GM12878 (cell line): Measurements from ENCODE around the gene GABRR1.

Source experiments
- FOS ChIP-seq: IDR thresholded peaks from 3 replicates; pipeline ENCODE4 v1.6.1; 2011; ENCODE audit warnings: borderline replicate concordance; ENCODE audit not compliant: insufficient read length; ENCODE audit errors: extremely low read depth
- JUNB ChIP-seq: IDR thresholded peaks from 2 replicates; pipeline ENCODE4 v1.6.1; 2016; ENCODE audit warnings: antibody characterized with exemption, mild to moderate bottlenecking
- KAT2A ChIP-seq: conservative IDR thresholded peaks from 2 replicates; pipeline ENCODE4 v1.6.1; 2011; ENCODE audit warnings: low read depth, low read length; ENCODE audit not compliant: control insufficient read depth
- RCOR1 ChIP-seq: conservative IDR thresholded peaks from 2 replicates; pipeline ENCODE4 v1.6.1; 2012; ENCODE audit warnings: low read depth, low read length, improper control_type of control experiment
- RFX5 ChIP-seq: IDR thresholded peaks from 2 replicates; pipeline ENCODE4 v1.6.1; 2011; ENCODE audit warnings: low read depth, low read length, improper control_type of control experiment
- TCF12 ChIP-seq: IDR thresholded peaks from 2 replicates; pipeline ENCODE4 v1.6.1; 2011; ENCODE audit warnings: low read depth, mild to moderate bottlenecking, low read length
- ZNF24 ChIP-seq: fragments of 450-650 bp; IDR thresholded peaks from 2 replicates; pipeline ENCODE4 v1.6.1; 2017; ENCODE audit warnings: antibody characterized with exemption, mild to moderate bottlenecking
- ZNF274 ChIP-seq: IDR thresholded peaks from one replicate; pipeline ENCODE4 v1.8.0; 2011; ENCODE audit not compliant: insufficient read length, insufficient read depth
- TF ChIP-seq, protein P1 (sequence below): IDR thresholded peaks from 2 replicates; pipeline ENCODE4 v1.6.1; 2012; ENCODE audit warnings: low read length, inconsistent platforms
- TF ChIP-seq, protein P2 (sequence below): fragments of 450-650 bp; formaldehyde crosslinking; IDR thresholded peaks from 2 replicates; pipeline ENCODE4 v1.4.0; 2020; ENCODE audit warnings: mild to moderate bottlenecking, moderate library complexity
- TF ChIP-seq, protein P3 (sequence below), 3 experiments: IDR thresholded peaks in 2 of 3; conservative IDR thresholded peaks in 1 of 3; 2 replicates each; pipeline ENCODE4 v1.5.1; 2011; ENCODE audit warnings: low read depth in 3 of 3, low read length in 3 of 3, mild to moderate bottlenecking in 3 of 3, control low read depth in 2 of 3, moderate library complexity in 2 of 3, inconsistent platforms in 1 of 3, mixed read lengths in 1 of 3; ENCODE audit not compliant: control insufficient read depth in 2 of 3, insufficient read depth in 1 of 3; ENCODE audit errors: extremely low read depth in 1 of 3

DNA sequence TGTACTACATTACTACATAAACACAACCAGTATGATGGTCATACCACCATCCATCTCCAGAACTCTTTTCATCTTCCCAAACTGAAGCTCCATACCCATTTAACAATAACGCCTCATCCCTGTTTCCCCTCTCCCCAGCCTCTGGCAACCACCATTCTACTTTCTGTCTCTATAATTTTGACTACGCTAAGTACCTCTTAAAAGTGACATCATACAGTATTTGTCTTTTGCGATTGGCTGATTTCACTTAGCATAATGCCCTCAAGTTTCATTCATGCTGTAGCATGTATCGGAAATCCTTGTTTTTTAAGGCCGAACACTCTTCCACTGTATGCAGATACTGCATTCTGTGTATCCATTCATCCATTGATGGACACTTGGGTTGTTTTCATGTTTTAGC is 29.7 kb downstream of the GABRR1 start:
- TF ChIP-seq ZNF24: no peak
- no peak for TF ChIP-seq ZNF274
- TF ChIP-seq TCF12: no peak
- TF ChIP-seq, protein P1, sequence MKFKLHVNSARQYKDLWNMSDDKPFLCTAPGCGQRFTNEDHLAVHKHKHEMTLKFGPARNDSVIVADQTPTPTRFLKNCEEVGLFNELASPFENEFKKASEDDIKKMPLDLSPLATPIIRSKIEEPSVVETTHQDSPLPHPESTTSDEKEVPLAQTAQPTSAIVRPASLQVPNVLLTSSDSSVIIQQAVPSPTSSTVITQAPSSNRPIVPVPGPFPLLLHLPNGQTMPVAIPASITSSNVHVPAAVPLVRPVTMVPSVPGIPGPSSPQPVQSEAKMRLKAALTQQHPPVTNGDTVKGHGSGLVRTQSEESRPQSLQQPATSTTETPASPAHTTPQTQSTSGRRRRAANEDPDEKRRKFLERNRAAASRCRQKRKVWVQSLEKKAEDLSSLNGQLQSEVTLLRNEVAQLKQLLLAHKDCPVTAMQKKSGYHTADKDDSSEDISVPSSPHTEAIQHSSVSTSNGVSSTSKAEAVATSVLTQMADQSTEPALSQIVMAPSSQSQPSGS: no peak
- no peak for TF ChIP-seq KAT2A
- no peak for TF ChIP-seq JUNB
- TF ChIP-seq RFX5: no peak
- no peak for TF ChIP-seq FOS
- no peak for TF ChIP-seq RCOR1
- TF ChIP-seq, protein P2, sequence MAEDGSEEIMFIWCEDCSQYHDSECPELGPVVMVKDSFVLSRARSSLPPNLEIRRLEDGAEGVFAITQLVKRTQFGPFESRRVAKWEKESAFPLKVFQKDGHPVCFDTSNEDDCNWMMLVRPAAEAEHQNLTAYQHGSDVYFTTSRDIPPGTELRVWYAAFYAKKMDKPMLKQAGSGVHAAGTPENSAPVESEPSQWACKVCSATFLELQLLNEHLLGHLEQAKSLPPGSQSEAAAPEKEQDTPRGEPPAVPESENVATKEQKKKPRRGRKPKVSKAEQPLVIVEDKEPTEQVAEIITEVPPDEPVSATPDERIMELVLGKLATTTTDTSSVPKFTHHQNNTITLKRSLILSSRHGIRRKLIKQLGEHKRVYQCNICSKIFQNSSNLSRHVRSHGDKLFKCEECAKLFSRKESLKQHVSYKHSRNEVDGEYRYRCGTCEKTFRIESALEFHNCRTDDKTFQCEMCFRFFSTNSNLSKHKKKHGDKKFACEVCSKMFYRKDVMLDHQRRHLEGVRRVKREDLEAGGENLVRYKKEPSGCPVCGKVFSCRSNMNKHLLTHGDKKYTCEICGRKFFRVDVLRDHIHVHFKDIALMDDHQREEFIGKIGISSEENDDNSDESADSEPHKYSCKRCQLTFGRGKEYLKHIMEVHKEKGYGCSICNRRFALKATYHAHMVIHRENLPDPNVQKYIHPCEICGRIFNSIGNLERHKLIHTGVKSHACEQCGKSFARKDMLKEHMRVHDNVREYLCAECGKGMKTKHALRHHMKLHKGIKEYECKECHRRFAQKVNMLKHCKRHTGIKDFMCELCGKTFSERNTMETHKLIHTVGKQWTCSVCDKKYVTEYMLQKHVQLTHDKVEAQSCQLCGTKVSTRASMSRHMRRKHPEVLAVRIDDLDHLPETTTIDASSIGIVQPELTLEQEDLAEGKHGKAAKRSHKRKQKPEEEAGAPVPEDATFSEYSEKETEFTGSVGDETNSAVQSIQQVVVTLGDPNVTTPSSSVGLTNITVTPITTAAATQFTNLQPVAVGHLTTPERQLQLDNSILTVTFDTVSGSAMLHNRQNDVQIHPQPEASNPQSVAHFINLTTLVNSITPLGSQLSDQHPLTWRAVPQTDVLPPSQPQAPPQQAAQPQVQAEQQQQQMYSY (CRISPR knock-in tag): no peak
- TF ChIP-seq, protein P3, sequence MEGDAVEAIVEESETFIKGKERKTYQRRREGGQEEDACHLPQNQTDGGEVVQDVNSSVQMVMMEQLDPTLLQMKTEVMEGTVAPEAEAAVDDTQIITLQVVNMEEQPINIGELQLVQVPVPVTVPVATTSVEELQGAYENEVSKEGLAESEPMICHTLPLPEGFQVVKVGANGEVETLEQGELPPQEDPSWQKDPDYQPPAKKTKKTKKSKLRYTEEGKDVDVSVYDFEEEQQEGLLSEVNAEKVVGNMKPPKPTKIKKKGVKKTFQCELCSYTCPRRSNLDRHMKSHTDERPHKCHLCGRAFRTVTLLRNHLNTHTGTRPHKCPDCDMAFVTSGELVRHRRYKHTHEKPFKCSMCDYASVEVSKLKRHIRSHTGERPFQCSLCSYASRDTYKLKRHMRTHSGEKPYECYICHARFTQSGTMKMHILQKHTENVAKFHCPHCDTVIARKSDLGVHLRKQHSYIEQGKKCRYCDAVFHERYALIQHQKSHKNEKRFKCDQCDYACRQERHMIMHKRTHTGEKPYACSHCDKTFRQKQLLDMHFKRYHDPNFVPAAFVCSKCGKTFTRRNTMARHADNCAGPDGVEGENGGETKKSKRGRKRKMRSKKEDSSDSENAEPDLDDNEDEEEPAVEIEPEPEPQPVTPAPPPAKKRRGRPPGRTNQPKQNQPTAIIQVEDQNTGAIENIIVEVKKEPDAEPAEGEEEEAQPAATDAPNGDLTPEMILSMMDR (IDR thresholded peaks at IDR 0.05 in 2 of 3, conservative IDR thresholded peaks at IDR 0.05 in 1 of 3; ENCODE audit: control insufficient read depth in 2 of 3, extremely low read depth in 1 of 3, insufficient read depth in 1 of 3, low read depth in 3 of 3, low read length in 3 of 3): no peak
